Measurements from ENCODE around the gene MYH11.

MYH11 gene

GRCh38 chr16:15781650-15782049, 75.2 kb downstream of the MYH11 start:
- Mint-ChIP-seq H3K4me3 (no peak overlapping the region), H3K27me3 (ENCODE audit: low read depth) (peaks cover 8% of the 10 kb centered on the region), H3K36me3 (ENCODE audit: low read depth) (no peaks in the 10 kb centered on the region), H3K9me3 (no peaks in the 10 kb centered on the region), H3K4me1 (no peaks in the 10 kb centered on the region), H3K27ac (peak overlapping the region in 2 of 3 experiments; percentile 0)
- no peak for TF ChIP-seq CTCF (IDR thresholded peaks at IDR 0.05; ENCODE audit: unreplicated experiment in 3 of 3)

GRCh38 chr16:15780805-15781204, 76.0 kb downstream of the MYH11 start:
- Mint-ChIP-seq H3K27ac (peak overlapping the region in 2 of 3 experiments; percentile 0), H3K36me3 (ENCODE audit: low read depth) (no peaks in the 10 kb centered on the region), H3K27me3 (ENCODE audit: low read depth) (peaks cover 5% of the 10 kb centered on the region), H3K4me1 (no peaks in the 10 kb centered on the region), H3K4me3 (no peak overlapping the region), H3K9me3 (no peaks in the 10 kb centered on the region)
- no peak for TF ChIP-seq CTCF (IDR thresholded peaks at IDR 0.05; ENCODE audit: unreplicated experiment in 3 of 3)

- Mint-ChIP-seq H3K4me3 (no peak overlapping the region), H3K27ac (peak overlapping the region in 1 of 3 experiments; percentile 4), H3K27me3 (ENCODE audit: low read depth) (peaks cover 3% of the 10 kb centered on the region), H3K4me1 (no peaks in the 10 kb centered on the region), H3K36me3 (ENCODE audit: low read depth) (no peaks in the 10 kb centered on the region), H3K9me3 (no peaks in the 10 kb centered on the region)
- no peak for TF ChIP-seq CTCF (IDR thresholded peaks at IDR 0.05; ENCODE audit: unreplicated experiment in 3 of 3)
Observed at GRCh38 chr16:15779664-15780351, 77.0 kb downstream of the MYH11 start.

DNA sequence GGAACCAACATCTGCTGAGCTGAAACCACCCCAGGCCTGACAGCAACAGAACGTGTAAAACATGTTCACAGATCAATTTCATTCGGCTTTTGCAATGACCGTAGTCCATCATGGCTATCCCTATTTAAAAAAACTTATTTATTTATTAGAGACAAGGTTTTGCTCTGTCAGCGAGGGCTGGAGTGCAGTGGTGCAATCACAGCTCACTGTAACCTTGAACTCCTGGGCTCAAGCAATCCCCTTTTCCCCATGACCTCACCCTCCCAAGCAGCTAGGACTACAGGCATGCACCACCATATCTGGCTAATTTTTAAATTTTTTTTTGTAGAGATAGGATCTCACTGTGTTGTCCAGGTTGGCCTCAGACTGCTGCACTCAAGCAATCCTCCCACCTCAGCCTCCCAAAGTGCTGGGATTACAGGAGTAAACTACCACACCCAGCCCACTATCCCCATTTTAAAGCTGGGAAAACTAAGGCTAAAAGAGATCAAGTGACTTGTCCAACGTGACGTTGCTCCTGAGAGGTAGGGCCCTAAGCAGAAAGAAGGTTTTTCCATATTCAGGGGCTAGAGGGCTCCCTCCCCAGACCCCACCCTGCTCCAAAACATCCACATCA, 77.7 kb downstream of the MYH11 start:
- Mint-ChIP-seq H3K9me3 (no peaks in the 10 kb centered on the region), H3K27me3 (ENCODE audit: low read depth) (peaks cover 3% of the 10 kb centered on the region), H3K36me3 (ENCODE audit: low read depth) (no peaks in the 10 kb centered on the region), H3K4me1 (no peaks in the 10 kb centered on the region), H3K4me3 (no peak overlapping the region), H3K27ac (no peak overlapping the region)
- TF ChIP-seq CTCF (IDR thresholded peaks at IDR 0.05; ENCODE audit: unreplicated experiment in 3 of 3) = no peak

- no peaks in the 10 kb centered on the region for H3K4me1 Mint-ChIP-seq
- H3K36me3 Mint-ChIP-seq (ENCODE audit: low read depth) = no peaks in the 10 kb centered on the region
- H3K9me3 Mint-ChIP-seq = no peaks in the 10 kb centered on the region
- H3K27ac Mint-ChIP-seq = no peak overlapping the region
- H3K4me3 Mint-ChIP-seq = no peak overlapping the region
- no peak for TF ChIP-seq CTCF (IDR thresholded peaks at IDR 0.05; ENCODE audit: unreplicated experiment in 3 of 3)
- H3K27me3 Mint-ChIP-seq (ENCODE audit: low read depth) = peaks cover 3% of the 10 kb centered on the region
Observed at GRCh38 chr16:15778204-15778743, 78.6 kb downstream of the MYH11 start.
